Measurements from ENCODE around the gene NAPB. TPM values are rescaled to one million over a fixed set of nuclear protein-coding genes. Genes with fewer than 3 reads are reported as not detected.

NAPB gene
- total and polyA plus RNA-seq, 10 of the 15 experiments (the other 5 are each of a cell fraction or from before 2014, with no cell fraction given) = 2.1 to 15.9 (median 7.2) TPM

DNA sequence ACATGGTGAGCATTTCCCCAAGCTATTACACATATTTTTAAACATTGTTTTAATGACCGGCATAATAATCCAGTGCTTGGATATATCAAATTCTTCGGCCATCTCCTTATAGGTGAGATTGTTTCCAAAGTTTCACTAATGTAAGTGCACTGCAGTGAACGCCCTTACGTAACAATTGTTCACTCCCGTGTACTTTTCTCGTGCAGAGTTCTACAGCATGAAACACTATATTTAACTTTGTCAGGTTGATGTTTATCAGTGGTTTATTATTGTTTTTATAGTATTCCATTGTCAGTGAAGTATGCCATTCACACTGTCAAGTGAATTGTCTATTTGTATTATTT is 62.8 kb downstream of the NAPB start (continued):
- TF ChIP-seq, protein P1, sequence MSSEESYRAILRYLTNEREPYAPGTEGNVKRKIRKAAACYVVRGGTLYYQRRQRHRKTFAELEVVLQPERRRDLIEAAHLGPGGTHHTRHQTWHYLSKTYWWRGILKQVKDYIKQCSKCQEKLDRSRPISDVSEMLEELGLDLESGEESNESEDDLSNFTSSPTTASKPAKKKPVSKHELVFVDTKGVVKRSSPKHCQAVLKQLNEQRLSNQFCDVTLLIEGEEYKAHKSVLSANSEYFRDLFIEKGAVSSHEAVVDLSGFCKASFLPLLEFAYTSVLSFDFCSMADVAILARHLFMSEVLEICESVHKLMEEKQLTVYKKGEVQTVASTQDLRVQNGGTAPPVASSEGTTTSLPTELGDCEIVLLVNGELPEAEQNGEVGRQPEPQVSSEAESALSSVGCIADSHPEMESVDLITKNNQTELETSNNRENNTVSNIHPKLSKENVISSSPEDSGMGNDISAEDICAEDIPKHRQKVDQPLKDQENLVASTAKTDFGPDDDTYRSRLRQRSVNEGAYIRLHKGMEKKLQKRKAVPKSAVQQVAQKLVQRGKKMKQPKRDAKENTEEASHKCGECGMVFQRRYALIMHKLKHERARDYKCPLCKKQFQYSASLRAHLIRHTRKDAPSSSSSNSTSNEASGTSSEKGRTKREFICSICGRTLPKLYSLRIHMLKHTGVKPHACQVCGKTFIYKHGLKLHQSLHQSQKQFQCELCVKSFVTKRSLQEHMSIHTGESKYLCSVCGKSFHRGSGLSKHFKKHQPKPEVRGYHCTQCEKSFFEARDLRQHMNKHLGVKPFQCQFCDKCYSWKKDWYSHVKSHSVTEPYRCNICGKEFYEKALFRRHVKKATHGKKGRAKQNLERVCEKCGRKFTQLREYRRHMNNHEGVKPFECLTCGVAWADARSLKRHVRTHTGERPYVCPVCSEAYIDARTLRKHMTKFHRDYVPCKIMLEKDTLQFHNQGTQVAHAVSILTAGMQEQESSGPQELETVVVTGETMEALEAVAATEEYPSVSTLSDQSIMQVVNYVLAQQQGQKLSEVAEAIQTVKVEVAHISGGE (CRISPR knock-in tag; IDR thresholded peaks at IDR 0.05) = no peak
- no peak for TF ChIP-seq ETV6 (conservative IDR thresholded peaks at IDR 0.05 in 1 of 2, IDR thresholded peaks at IDR 0.05 in 1 of 2; ENCODE audit: borderline replicate concordance in 1 of 2, low read depth in 1 of 2)

DNA sequence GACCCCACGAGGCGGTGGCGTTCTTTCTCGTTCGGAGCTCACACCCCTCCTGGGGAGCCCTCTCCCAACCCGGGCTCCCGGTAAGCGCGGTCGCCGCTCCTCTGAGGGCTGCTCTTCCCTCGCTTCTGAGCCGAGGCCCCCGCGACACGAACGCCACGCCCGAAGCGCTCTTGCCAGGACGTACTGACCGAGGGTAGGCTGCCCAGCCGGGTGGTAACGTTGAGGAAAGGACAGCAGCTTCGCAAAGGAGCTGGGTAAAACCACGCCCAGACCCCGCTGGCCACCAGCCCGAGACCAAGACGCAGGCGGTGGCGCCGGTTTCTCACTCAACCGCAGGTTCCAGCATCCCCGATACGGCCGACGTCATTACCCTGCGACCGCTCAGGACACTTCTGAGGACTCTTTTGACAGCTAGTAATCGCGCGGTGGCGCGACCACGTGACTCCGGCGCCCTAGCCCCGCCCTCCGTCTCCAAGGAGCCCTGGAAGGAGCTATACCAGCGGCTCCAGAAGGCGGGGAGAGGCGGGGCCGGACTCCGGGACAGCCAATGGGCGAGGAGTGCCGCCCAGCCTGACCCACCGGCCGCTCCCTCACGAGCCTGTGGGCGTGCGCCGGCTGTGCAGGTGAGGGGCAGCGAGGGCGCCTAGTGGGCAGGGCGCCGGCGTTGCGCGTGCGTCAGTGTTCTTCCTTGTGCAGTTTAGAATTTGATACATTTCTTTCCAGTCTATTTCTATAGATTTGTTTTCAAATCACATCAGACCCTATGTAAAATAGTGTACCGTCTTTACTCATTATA is 63.3 kb downstream of the NAPB start:
- peak; percentile 88 for ATAC-seq
- FAIRE-seq = peak; percentile 97
- Histone ChIP-seq H3K4me1 (ENCODE audit: control insufficient read depth, insufficient read depth, low read length) (peaks cover 7% of the 10 kb centered on the region), H2AFZ (ENCODE audit: control insufficient read depth, low read depth, low read length) (peak overlapping the region; percentile 95), H3K4me3 (peak overlapping the region; percentile 78), H3K79me2 (ENCODE audit: control insufficient read depth, insufficient read depth, low read length) (peaks cover 26% of the 10 kb centered on the region), H3K9me3 (replicated peaks; ENCODE audit: control insufficient read depth, insufficient read depth, low read length) (no peaks in the 10 kb centered on the region), H3K9ac (ENCODE audit: control insufficient read depth, insufficient read depth, low read length) (peak overlapping the region; percentile 85), H3K4me2 (ENCODE audit: control insufficient read depth, insufficient read depth) (peak overlapping the region; percentile 89), H3K27ac (ENCODE audit: control insufficient read depth, insufficient read depth) (peak overlapping the region; percentile 85), H3K36me3 (ENCODE audit: control insufficient read depth in 2 of 2, insufficient read depth in 2 of 2, low read length in 1 of 2) (peaks cover 5 to 8% of the 10 kb centered on the region in 2 experiments; a peak in 3 of 4 replicates), H4K20me1 (ENCODE audit: control insufficient read depth, insufficient read depth) (no peaks in the 10 kb centered on the region), H3K27me3 (replicated peaks in 1 of 2; ENCODE audit: control insufficient read depth in 2 of 2, insufficient read depth in 2 of 2, low read length in 1 of 2) (no peaks in the 10 kb centered on the region)
- CTCF ChIA-PET = interaction anchor here (1.2 to 2.0 kb wide), 6 partner anchors 8 to 89 kb away, joined by 3 to 11 read pairs (median 7); partner anchors contain the start of gene NAPB
- DNase-seq (ENCODE audit: low read depth, low spot score) = peak; percentile 96
- RAD21 ChIA-PET (ENCODE audit: unreplicated experiment) = interaction anchor here (1.2 to 2.1 kb wide), 5 partner anchors 8 to 64 kb away, joined by 4 to 31 read pairs (median 8); partner anchors contain the start of genes NAPB and NXT1
- BruUV-seq (replicated peaks) = no TSS peak
- SMC1A ChIA-PET (ENCODE audit: uncharacterized antibody, unreplicated experiment) = interaction anchor here (0.8 to 2.2 kb wide), 6 partner anchors 8 to 89 kb away, joined by 3 to 14 read pairs (median 5); partner anchors contain the start of gene NAPB
- POLR2A ChIA-PET = interaction anchor here (0.6 to 4.5 kb wide), 8 partner anchors 7 to 292 kb away, joined by 3 to 61 read pairs (median 5); partner anchors contain the start of genes NAPB and NXT1
- intact Hi-C loops (cut with micrococcal nuclease; ENCODE audit: unreplicated experiment) (loop anchor here (1.0 kb wide), 1 partner anchor 8 kb away; the partner anchor contains the start of gene NXT1), in situ Hi-C loops (cut with MboI) (loop anchor here (25.0 kb wide), 2 partner anchors 1704 to 1904 kb away; partner anchors contain the start of gene ACSS1)
- WGBS (ENCODE audit: insufficient coverage, insufficient replicate concordance, low lambda C conversion rate, missing lambda C conversion rate) = under 1% methylated on average over 71 of the region's 71 CpGs
- TF ChIP-seq RAD51 (IDR thresholded peaks at IDR 0.05) (peak; percentile 98), SIX5 (IDR thresholded peaks at IDR 0.05; ENCODE audit: low read depth, low read length, severe bottlenecking) (peak; percentile 21), BMI1 (IDR thresholded peaks at IDR 0.05; ENCODE audit: borderline replicate concordance) (peak; percentile 34; the same call in 1 of the 2 replicates), MXI1 (IDR thresholded peaks at IDR 0.05; ENCODE audit: low read depth, low read length) (peak; percentile 91), LARP7 (IDR thresholded peaks at IDR 0.05) (peak; percentile 19; the same call in 1 of the 2 replicates), YY1 (IDR thresholded peaks at IDR 0.05; ENCODE audit: low read depth, low read length) (peak; percentile 35; the same call in 1 of the 2 replicates), EED (IDR thresholded peaks at IDR 0.05; ENCODE audit: low read depth) (no peak), IRF4 (IDR thresholded peaks at IDR 0.05; ENCODE audit: low read depth, low read length) (0 out of 2 replicates have a peak, but pooled peaks have one; percentile 36), MEF2B (IDR thresholded peaks at IDR 0.05; ENCODE audit: partially characterized antibody, poor library complexity, severe bottlenecking) (no peak), BCL11A (IDR thresholded peaks at IDR 0.05; ENCODE audit: low read depth, low read length) (no peak), HDGF (IDR thresholded peaks at IDR 0.05) (0 out of 2 replicates have a peak, but pooled peaks have one; percentile 56), ZNF24 (IDR thresholded peaks at IDR 0.05) (no peak), POLR2AphosphoS5 (IDR thresholded peaks at IDR 0.05; ENCODE audit: low read length) (peak; percentile 78; the same call in 1 of the 2 replicates)
- TF ChIP-seq, protein P2, sequence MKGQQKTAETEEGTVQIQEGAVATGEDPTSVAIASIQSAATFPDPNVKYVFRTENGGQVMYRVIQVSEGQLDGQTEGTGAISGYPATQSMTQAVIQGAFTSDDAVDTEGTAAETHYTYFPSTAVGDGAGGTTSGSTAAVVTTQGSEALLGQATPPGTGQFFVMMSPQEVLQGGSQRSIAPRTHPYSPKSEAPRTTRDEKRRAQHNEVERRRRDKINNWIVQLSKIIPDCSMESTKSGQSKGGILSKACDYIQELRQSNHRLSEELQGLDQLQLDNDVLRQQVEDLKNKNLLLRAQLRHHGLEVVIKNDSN (IDR thresholded peaks at IDR 0.05; ENCODE audit: borderline replicate concordance, extremely low read length, insufficient read depth, low read depth, low read length) = peak; percentile 86

All from GM12878 (cell line).